ENCODE results near the gene KCNJ18.
"Not testable (repeated sequence)": the region's sequence is repeated elsewhere in the genome, so short reads cannot be mapped to it uniquely, and the experiment has no call there.

DNA sequence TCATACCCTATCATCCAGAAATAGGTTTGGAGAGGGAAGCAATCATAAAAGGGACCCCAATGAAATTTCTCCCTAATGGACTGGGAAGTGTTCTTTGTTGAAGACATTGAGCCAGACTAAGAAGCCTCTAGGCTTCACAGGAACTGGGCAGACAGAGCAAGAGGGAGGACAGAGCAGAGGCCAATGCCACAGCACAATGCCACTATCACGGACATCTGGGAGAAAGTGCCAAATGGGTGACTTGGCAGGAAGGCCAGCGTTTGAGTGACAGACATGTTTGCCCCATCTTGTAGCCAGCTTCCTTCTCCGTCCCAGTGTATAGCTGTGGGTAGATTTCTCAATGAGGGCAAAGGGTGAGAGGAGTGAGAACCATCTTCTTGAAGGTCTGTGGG, 16.6 kb upstream of the KCNJ18 start:
- not testable (repeated sequence) for TF ChIP-seq CTCF (IDR thresholded peaks at IDR 0.05); POLR2AphosphoS5 (IDR thresholded peaks at IDR 0.05); EP300 (IDR thresholded peaks at IDR 0.05; ENCODE audit: low read depth)

Data from transverse colon (tissue), 4 donors.